ENCODE measurements around the gene ZNF541. TPM values are rescaled to one million over a fixed set of nuclear protein-coding genes. Genes with fewer than 3 reads are reported as not detected.

ZNF541 gene
- total RNA-seq, 2 donors from 2014 or later = not detected

- Histone ChIP-seq H3K9me3 (no peaks in the 10 kb centered on the region), H3K4me1 (ENCODE audit: control insufficient read depth in 1 of 2, low read depth in 2 of 2) (peaks cover 0 to 6% of the 10 kb centered on the region in 2 donors), H3K36me3 (no peaks in the 10 kb centered on the region), H3K4me3 (no peak overlapping the region), H3K27ac (no peak overlapping the region), H3K27me3 (replicated peaks; ENCODE audit: insufficient read depth) (no peaks in the 10 kb centered on the region)
- no peak for DNase-seq (ENCODE audit: low spot score)
- ATAC-seq (ENCODE audit: insufficient number of reproducible peaks, low FRiP score, low read depth) = no peak
- no peak for TF ChIP-seq CTCF (IDR thresholded peaks at IDR 0.05)
These were observed 31.4 kb downstream of the ZNF541 start for GRCh38 chr19:47541518-47541917.

GRCh38 chr19:47540748-47541147, 32.2 kb downstream of the ZNF541 start:
- Histone ChIP-seq H3K9me3 (no peaks in the 10 kb centered on the region), H3K36me3 (no peaks in the 10 kb centered on the region), H3K4me3 (no peak overlapping the region), H3K4me1 (ENCODE audit: control insufficient read depth in 1 of 2, low read depth in 2 of 2) (peaks cover 0 to 6% of the 10 kb centered on the region in 2 donors), H3K27me3 (replicated peaks; ENCODE audit: insufficient read depth) (no peaks in the 10 kb centered on the region), H3K27ac (no peak overlapping the region)
- DNase-seq (ENCODE audit: low spot score) = no peak
- TF ChIP-seq CTCF (IDR thresholded peaks at IDR 0.05) = no peak
- no peak for ATAC-seq (ENCODE audit: insufficient number of reproducible peaks, low FRiP score, low read depth)

GRCh38 chr19:47539747-47540311, 33.1 kb downstream of the ZNF541 start:
- H3K4me3 ChIP-seq = no peak overlapping the region
- H3K36me3 ChIP-seq = no peaks in the 10 kb centered on the region
- H3K27ac ChIP-seq = no peak overlapping the region
- no peak for ATAC-seq (ENCODE audit: insufficient number of reproducible peaks, low FRiP score, low read depth)
- H3K9me3 ChIP-seq = no peaks in the 10 kb centered on the region
- DNase-seq (ENCODE audit: low spot score) = no peak
- no peaks in the 10 kb centered on the region for H3K4me1 ChIP-seq (ENCODE audit: control insufficient read depth in 1 of 2, low read depth in 2 of 2)
- TF ChIP-seq CTCF (IDR thresholded peaks at IDR 0.05) = no peak
- no peaks in the 10 kb centered on the region for H3K27me3 ChIP-seq (replicated peaks; ENCODE audit: insufficient read depth)

GRCh38 chr19:47538812-47539211, 34.1 kb downstream of the ZNF541 start:
- Histone ChIP-seq H3K9me3 (no peaks in the 10 kb centered on the region), H3K36me3 (no peaks in the 10 kb centered on the region), H3K4me1 (ENCODE audit: control insufficient read depth in 1 of 2, low read depth in 2 of 2) (no peaks in the 10 kb centered on the region), H3K27me3 (replicated peaks; ENCODE audit: insufficient read depth) (no peaks in the 10 kb centered on the region), H3K27ac (no peak overlapping the region), H3K4me3 (no peak overlapping the region)
- no peak for TF ChIP-seq CTCF (IDR thresholded peaks at IDR 0.05)
- ATAC-seq (ENCODE audit: insufficient number of reproducible peaks, low FRiP score, low read depth) (no peak), DNase-seq (ENCODE audit: low spot score) (no peak)

- H3K27ac ChIP-seq = no peak overlapping the region
- no peaks in the 10 kb centered on the region for H3K36me3 ChIP-seq
- no peaks in the 10 kb centered on the region for H3K9me3 ChIP-seq
- ATAC-seq (ENCODE audit: insufficient number of reproducible peaks, low FRiP score, low read depth) (no peak), DNase-seq (ENCODE audit: low spot score) (no peak)
- H3K27me3 ChIP-seq (replicated peaks; ENCODE audit: insufficient read depth) = no peaks in the 10 kb centered on the region
- H3K4me3 ChIP-seq = no peak overlapping the region
- no peak for TF ChIP-seq CTCF (IDR thresholded peaks at IDR 0.05)
- no peaks in the 10 kb centered on the region for H3K4me1 ChIP-seq (ENCODE audit: control insufficient read depth in 1 of 2, low read depth in 2 of 2)
These were observed 35.5 kb downstream of the ZNF541 start for GRCh38 chr19:47537493-47537892.

All from thoracic aorta (tissue), 2 donors.